NCI-H2107 treated with DMSO at 0.1 percent for 48 hours (cell line): ENCODE results near the gene GOSR2.
"Not testable (repeated sequence)": the region's sequence is repeated elsewhere in the genome, so short reads cannot be mapped to it uniquely, and the experiment has no call there.

Experiments
- DNase-seq: peaks from one replicate; lab custom pipeline; 2025; ENCODE audit not compliant: unreplicated experiment; lab: John Stamatoyannopoulos, UW

Gene GOSR2

DNA sequence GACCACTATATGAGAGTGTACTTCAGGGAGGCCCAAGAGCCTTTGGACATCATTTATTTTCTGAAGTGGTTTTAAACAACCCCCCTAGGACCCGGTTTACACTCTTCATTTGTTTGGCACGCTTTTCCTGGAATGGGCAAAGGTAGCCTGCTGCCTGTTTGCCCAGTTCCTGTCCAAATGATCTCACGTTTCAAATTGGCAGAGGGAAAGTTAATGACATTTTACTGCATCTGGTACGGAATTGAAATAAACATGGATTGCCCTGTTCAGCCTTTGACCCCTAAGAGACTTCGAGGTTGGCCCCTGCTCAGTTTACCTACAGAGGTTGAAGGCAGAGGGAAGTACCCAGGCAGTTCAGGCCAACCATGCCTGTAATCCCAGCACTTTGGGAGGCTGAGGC is 61.9 kb downstream of the GOSR2 start:
- peak; percentile 8 for DNase-seq

DNA sequence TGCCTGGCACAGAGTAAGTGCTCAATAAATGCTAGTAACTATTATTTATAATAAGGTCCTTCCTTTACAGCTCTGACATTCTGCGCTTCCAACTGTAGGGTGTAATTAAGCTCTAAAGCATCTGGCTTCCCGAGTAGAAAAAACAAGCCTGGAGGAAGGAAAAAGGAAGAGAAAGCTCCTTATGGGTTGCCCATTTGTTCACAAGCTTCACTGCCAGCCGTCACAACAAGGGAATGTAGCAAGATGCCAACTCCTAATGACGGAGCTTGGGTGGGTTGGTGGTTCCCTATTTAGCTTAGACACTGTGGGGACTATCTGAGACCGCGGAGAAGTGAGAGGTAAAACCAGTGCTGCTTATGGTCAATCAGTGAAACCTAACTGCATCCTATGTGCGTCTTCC is 63.4 kb downstream of the GOSR2 start:
- no peak for DNase-seq

DNA sequence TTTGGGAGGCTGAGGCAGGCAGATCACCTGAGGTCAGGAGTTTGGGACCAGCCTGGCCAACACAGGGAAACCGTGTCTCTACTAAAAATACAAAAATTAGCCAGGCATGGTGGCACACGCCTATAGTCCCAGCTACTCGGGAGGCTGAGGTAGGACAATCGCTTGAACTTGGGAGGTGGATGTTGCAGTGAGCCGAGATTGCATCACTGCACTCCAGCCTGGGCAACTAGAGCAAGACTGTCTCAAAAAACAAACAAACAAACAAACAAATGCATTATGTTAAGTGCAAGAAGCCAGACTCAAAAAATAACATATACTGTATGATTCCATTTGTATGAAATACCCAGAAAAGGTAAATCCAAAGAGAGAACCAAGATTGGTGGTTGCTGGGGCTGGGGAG is 65.0 kb downstream of the GOSR2 start:
- not testable (repeated sequence) for DNase-seq

DNA sequence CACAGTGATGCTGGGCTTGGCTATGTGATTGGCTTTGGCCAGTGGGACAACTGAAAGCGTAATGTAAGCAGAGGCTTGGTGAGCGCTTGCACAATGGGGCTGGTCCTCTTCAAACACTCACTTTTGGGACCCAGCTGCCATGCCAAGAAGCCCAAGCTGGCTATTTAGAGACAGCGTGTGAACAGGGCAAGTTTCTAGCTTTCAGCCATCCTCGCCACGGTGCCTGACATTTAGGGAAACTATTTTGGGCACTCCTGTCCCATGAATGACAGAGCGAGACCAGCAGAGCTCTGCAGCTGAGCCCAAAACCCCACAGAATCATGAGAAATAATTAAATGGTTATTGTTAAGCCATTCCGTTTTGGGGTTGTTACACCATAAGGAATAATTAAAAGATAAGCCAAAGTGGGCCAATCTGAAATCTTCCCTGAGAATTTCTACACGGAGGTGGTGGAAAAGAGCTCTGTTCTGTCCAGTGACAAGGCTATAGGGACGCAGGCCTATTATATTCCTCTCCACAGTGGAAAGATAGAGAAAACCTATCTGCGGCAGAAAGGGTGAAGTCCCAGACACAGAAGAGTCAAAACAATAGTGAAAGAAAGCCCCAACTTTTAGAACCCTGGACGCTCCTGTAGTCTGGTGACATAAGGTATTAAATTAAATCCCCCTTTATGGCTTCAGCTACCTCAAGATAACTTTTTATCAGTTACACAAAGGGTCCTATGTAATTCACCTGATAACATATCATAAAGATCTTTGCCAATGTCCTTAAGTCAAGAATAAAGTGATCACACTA is 66.9 kb downstream of the GOSR2 start:
- DNase-seq = no peak

DNA sequence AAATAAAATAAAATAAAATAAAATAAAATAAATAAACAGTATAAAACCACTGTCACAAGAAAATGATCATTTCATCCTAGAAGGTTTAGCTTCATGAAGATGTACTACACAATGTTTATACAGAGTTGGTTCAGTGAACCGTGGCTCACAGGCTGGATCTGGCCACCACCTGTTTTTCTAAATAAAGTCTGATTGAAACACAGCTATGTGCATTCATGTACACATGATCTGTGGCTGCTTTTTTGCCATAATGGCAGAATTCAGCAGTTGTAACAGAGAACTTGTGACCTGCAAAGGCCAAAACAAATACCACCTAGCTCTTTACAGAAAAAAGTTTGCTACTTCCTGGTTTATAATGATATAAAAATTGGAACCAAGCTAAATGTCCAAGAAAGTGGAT is 68.7 kb downstream of the GOSR2 start:
- no peak for DNase-seq
